ENCODE measurements around the gene HLA-DPA1. TPM values are rescaled to one million over a fixed set of nuclear protein-coding genes. Genes with fewer than 3 reads are reported as not detected.

The HLA-DPA1 gene
- total RNA-seq, 1 experiment from 2014 or later = not detected

- CTCF ChIA-PET = no interaction called here
- peaks cover 2% of the 10 kb centered on the region; the same call in 1 of the 2 replicates for H3K9me3 ChIP-seq
- Mint-ChIP-seq H3K27ac (ENCODE audit: unreplicated experiment) (no peak overlapping the region), H3K4me1 (ENCODE audit: low read depth, unreplicated experiment) (no peaks in the 10 kb centered on the region), H3K27me3 (ENCODE audit: insufficient read depth, unreplicated experiment) (peaks cover 23% of the 10 kb centered on the region), H3K9me3 (ENCODE audit: unreplicated experiment) (peaks cover 8% of the 10 kb centered on the region), H3K36me3 (ENCODE audit: insufficient read depth, unreplicated experiment) (no peaks in the 10 kb centered on the region), H3K4me3 (ENCODE audit: unreplicated experiment) (no peak overlapping the region)
- no peak for DNase-seq
- TF ChIP-seq, protein P1, sequence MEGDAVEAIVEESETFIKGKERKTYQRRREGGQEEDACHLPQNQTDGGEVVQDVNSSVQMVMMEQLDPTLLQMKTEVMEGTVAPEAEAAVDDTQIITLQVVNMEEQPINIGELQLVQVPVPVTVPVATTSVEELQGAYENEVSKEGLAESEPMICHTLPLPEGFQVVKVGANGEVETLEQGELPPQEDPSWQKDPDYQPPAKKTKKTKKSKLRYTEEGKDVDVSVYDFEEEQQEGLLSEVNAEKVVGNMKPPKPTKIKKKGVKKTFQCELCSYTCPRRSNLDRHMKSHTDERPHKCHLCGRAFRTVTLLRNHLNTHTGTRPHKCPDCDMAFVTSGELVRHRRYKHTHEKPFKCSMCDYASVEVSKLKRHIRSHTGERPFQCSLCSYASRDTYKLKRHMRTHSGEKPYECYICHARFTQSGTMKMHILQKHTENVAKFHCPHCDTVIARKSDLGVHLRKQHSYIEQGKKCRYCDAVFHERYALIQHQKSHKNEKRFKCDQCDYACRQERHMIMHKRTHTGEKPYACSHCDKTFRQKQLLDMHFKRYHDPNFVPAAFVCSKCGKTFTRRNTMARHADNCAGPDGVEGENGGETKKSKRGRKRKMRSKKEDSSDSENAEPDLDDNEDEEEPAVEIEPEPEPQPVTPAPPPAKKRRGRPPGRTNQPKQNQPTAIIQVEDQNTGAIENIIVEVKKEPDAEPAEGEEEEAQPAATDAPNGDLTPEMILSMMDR (IDR thresholded peaks at IDR 0.05; ENCODE audit: insufficient read depth in 1 of 2, low read depth in 1 of 2, low read length in 1 of 2, severe bottlenecking in 1 of 2, unreplicated experiment in 1 of 2) = no peak
- POLR2A ChIA-PET = no interaction called here
- H3K36me3 ChIP-seq (ENCODE audit: control insufficient read depth, insufficient read depth, low read length) = no peaks in the 10 kb centered on the region
- H3K27me3 ChIP-seq (replicated peaks; ENCODE audit: control insufficient read depth, insufficient read depth, low read length) = no peaks in the 10 kb centered on the region
- no peak overlapping the region for H3K4me3 ChIP-seq (ENCODE audit: low read depth, low read length)
- intact Hi-C loops (cut with micrococcal nuclease; ENCODE audit: unreplicated experiment) = no loop called here
- no peaks in the 10 kb centered on the region for H3K4me1 ChIP-seq
- BruUV-seq (replicated peaks) = no TSS peak
Observed at GRCh38 chr6:33029328-33030184, 43.9 kb downstream of the HLA-DPA1 start.

GRCh38 chr6:33028220-33028849 lies 45.1 kb downstream of the HLA-DPA1 start:
- Histone ChIP-seq H3K36me3 (ENCODE audit: control insufficient read depth, insufficient read depth, low read length) (no peaks in the 10 kb centered on the region), H3K27me3 (replicated peaks; ENCODE audit: control insufficient read depth, insufficient read depth, low read length) (no peaks in the 10 kb centered on the region), H3K9me3 (no peaks in the 10 kb centered on the region), H3K4me1 (no peaks in the 10 kb centered on the region), H3K4me3 (ENCODE audit: low read depth, low read length) (no peak overlapping the region)
- BruUV-seq (replicated peaks) = no TSS peak
- no peaks in the 10 kb centered on the region for H3K4me1 Mint-ChIP-seq (ENCODE audit: low read depth, unreplicated experiment)
- H3K36me3 Mint-ChIP-seq (ENCODE audit: insufficient read depth, unreplicated experiment) = no peaks in the 10 kb centered on the region
- ChIA-PET CTCF (no interaction called here), POLR2A (no interaction called here)
- no peak overlapping the region for H3K4me3 Mint-ChIP-seq (ENCODE audit: unreplicated experiment)
- TF ChIP-seq, protein P1 (IDR thresholded peaks at IDR 0.05; ENCODE audit: insufficient read depth in 1 of 2, low read depth in 1 of 2, low read length in 1 of 2, severe bottlenecking in 1 of 2, unreplicated experiment in 1 of 2) = no peak
- no peaks in the 10 kb centered on the region for H3K9me3 Mint-ChIP-seq (ENCODE audit: unreplicated experiment)
- no peak for DNase-seq
- peaks cover 22% of the 10 kb centered on the region for H3K27me3 Mint-ChIP-seq (ENCODE audit: insufficient read depth, unreplicated experiment)
- H3K27ac Mint-ChIP-seq (ENCODE audit: unreplicated experiment) = no peak overlapping the region
- intact Hi-C loops (cut with micrococcal nuclease; ENCODE audit: unreplicated experiment) = no loop called here

DNA sequence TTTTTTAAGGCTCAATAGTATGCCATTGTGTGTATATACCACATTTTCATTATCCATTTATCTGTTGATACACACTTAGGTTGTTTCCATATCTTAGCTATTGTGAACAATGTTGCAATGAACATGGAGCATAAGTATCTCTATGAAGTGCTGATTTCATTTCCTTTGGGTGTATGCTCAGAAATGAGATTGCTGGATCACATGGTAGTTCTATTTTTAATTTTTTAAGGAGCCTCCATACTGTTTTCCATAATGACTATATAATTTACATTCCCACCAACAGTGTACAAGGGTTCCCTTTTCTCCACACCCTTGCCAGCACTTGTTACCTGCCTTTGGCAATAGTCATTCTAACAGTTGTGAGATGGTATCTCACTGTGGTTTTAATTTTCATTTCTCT lies 48.9 kb downstream of the HLA-DPA1 start:
- Mint-ChIP-seq H3K36me3 (ENCODE audit: insufficient read depth, unreplicated experiment) (no peaks in the 10 kb centered on the region), H3K27me3 (ENCODE audit: insufficient read depth, unreplicated experiment) (peaks cover 14% of the 10 kb centered on the region), H3K4me1 (ENCODE audit: low read depth, unreplicated experiment) (no peaks in the 10 kb centered on the region), H3K4me3 (ENCODE audit: unreplicated experiment) (no peak overlapping the region), H3K27ac (ENCODE audit: unreplicated experiment) (no peak overlapping the region), H3K9me3 (ENCODE audit: unreplicated experiment) (no peaks in the 10 kb centered on the region)
- Histone ChIP-seq H3K36me3 (ENCODE audit: control insufficient read depth, insufficient read depth, low read length) (no peaks in the 10 kb centered on the region), H3K4me3 (ENCODE audit: low read depth, low read length) (no peak overlapping the region), H3K9me3 (no peaks in the 10 kb centered on the region), H3K27me3 (replicated peaks; ENCODE audit: control insufficient read depth, insufficient read depth, low read length) (no peaks in the 10 kb centered on the region), H3K4me1 (no peaks in the 10 kb centered on the region)
- TF ChIP-seq, protein P1 (IDR thresholded peaks at IDR 0.05; ENCODE audit: insufficient read depth in 1 of 2, low read depth in 1 of 2, low read length in 1 of 2, severe bottlenecking in 1 of 2, unreplicated experiment in 1 of 2) = no peak
- POLR2A ChIA-PET = no interaction called here
- no peak for DNase-seq
- intact Hi-C loops (cut with micrococcal nuclease; ENCODE audit: unreplicated experiment) = no loop called here
- BruUV-seq (replicated peaks) = no TSS peak
- CTCF ChIA-PET = no interaction called here

Measured in Caco-2 (cell line).